ENCODE results near the gene PHOX2A. TPM values are rescaled to one million over a fixed set of nuclear protein-coding genes. Genes with fewer than 3 reads are reported as not detected.
"Not testable (repeated sequence)": the region's sequence is repeated elsewhere in the genome, so short reads cannot be mapped to it uniquely, and the experiment has no call there.

The PHOX2A gene
- total RNA-seq, 2 experiments from 2014 or later: not detected

GRCh38 chr11:72226701-72227100 lies 17.3 kb downstream of the PHOX2A start:
- ChIA-PET POLR2A (interaction anchor here (0.7 kb wide), 1 partner anchor 9 kb away, joined by 5 read pairs; no protein-coding TSS in a partner anchor), CTCF (interaction anchor here (0.9 to 1.6 kb wide), 3 partner anchors 11 to 43 kb away, joined by 4 read pairs; no protein-coding TSS in a partner anchor)

- CTCF ChIA-PET: interaction anchor here (0.6 to 1.6 kb wide), 5 partner anchors 13 to 217 kb away, joined by 3 to 4 read pairs (median 4); no protein-coding TSS in a partner anchor
- POLR2A ChIA-PET: interaction anchor here (0.8 kb wide), 1 partner anchor 12 kb away, joined by 3 read pairs; no protein-coding TSS in a partner anchor
These were observed 18.5 kb downstream of the PHOX2A start for GRCh38 chr11:72225411-72225951.

- ChIA-PET CTCF (interaction anchor here (0.6 to 1.0 kb wide), 6 partner anchors 14 to 217 kb away, joined by 3 to 4 read pairs (median 3); no protein-coding TSS in a partner anchor), POLR2A (interaction anchor here (0.6 to 0.8 kb wide), 3 partner anchors 13 to 194 kb away, joined by 3 to 7 read pairs (median 6); no protein-coding TSS in a partner anchor)
These were observed 19.2 kb downstream of the PHOX2A start, which contains the start of gene INPPL1 for GRCh38 chr11:72224564-72225410. TSS of gene INPPL1 (plus strand) at chr11:72224767. CDS start at chr11:72224985, 218 bp downstream.

- CTCF ChIA-PET: interaction anchor here (0.7 to 1.7 kb wide), 4 partner anchors 14 to 139 kb away, joined by 3 to 6 read pairs (median 4); no protein-coding TSS in a partner anchor
- POLR2A ChIA-PET: interaction anchor here (0.7 to 1.2 kb wide), 2 partner anchors 11 to 195 kb away, joined by 3 to 7 read pairs; no protein-coding TSS in a partner anchor
These were observed 20.1 kb downstream of the PHOX2A start for GRCh38 chr11:72223615-72224563.

- ChIA-PET POLR2A (interaction anchor here (1.2 kb wide), 1 partner anchor 12 kb away, joined by 3 read pairs; no protein-coding TSS in a partner anchor), CTCF (interaction anchor here (0.8 to 1.7 kb wide), 3 partner anchors 15 to 169 kb away, joined by 3 to 6 read pairs (median 3); no protein-coding TSS in a partner anchor)
These were observed 20.9 kb downstream of the PHOX2A start for GRCh38 chr11:72222907-72223614.

GRCh38 chr11:72222106-72222891 lies 21.7 kb downstream of the PHOX2A start:
- ChIA-PET CTCF (interaction anchor here (0.8 to 1.7 kb wide), 3 partner anchors 16 to 168 kb away, joined by 3 to 6 read pairs (median 3); no protein-coding TSS in a partner anchor), POLR2A (no interaction called here)

- ChIA-PET POLR2A (no interaction called here), CTCF (no interaction called here)
These were observed 22.4 kb downstream of the PHOX2A start for GRCh38 chr11:72221386-72222075.

GRCh38 chr11:72220696-72221363 lies 23.1 kb downstream of the PHOX2A start:
- ChIA-PET POLR2A (no interaction called here), CTCF (no interaction called here)

GRCh38 chr11:72218251-72218745 lies 25.7 kb downstream of the PHOX2A start:
- ChIA-PET POLR2A (interaction anchor here (0.5 kb wide), 1 partner anchor 8 kb away, joined by 5 read pairs; no protein-coding TSS in a partner anchor), CTCF (no interaction called here)

- CTCF ChIA-PET: no interaction called here
- POLR2A ChIA-PET: interaction anchor here (0.5 kb wide), 1 partner anchor 8 kb away, joined by 5 read pairs; no protein-coding TSS in a partner anchor
These were observed 26.1 kb downstream of the PHOX2A start for GRCh38 chr11:72217841-72218240.

GRCh38 chr11:72216638-72217037 lies 27.3 kb downstream of the PHOX2A start, which contains the start of gene FOLR2:
TSS of gene FOLR2 (plus strand) at chr11:72216794. CDS start at chr11:72218585, 1,791 bp downstream.
- POLR2A ChIA-PET: no interaction called here
- CTCF ChIA-PET: no interaction called here

- ChIA-PET POLR2A (no interaction called here), CTCF (interaction anchor here (1.2 kb wide), 1 partner anchor 25 kb away, joined by 3 read pairs; no protein-coding TSS in a partner anchor)
These were observed 34.9 kb downstream of the PHOX2A start for GRCh38 chr11:72209101-72209500.

GRCh38 chr11:72208281-72208680 lies 35.7 kb downstream of the PHOX2A start:
- ChIA-PET CTCF (interaction anchor here (0.7 to 1.4 kb wide), 4 partner anchors 10 to 229 kb away, joined by 3 to 4 read pairs (median 3); no protein-coding TSS in a partner anchor), POLR2A (no interaction called here)

- POLR2A ChIA-PET: not testable (repeated sequence)
- CTCF ChIA-PET: interaction anchor here (0.7 kb wide), 1 partner anchor 212 kb away, joined by 4 read pairs; no protein-coding TSS in a partner anchor
These were observed 37.2 kb downstream of the PHOX2A start for GRCh38 chr11:72206794-72207193.

GRCh38 chr11:72204886-72205285 lies 39.1 kb downstream of the PHOX2A start:
- CTCF ChIA-PET: no interaction called here
- POLR2A ChIA-PET: no interaction called here

- POLR2A ChIA-PET: no interaction called here
- CTCF ChIA-PET: no interaction called here
These were observed 40.8 kb downstream of the PHOX2A start for GRCh38 chr11:72203163-72203562.

Measured in activated CD8-positive, alpha-beta memory T cell treated with anti-CD3 and anti-CD28 coated beads for 36 hours (primary cell).